Kidney capillary endothelial cell (primary cell): ENCODE data around the gene HOXD10.

Experiments
- DNase-seq: peaks from one replicate; pipeline ENCODE4 v3.0.0-alpha.2; 2018; ENCODE audit warnings: low spot score

Gene HOXD10

GRCh38 chr2:176123411-176124109 lies 7.0 kb downstream of the HOXD10 start:
- DNase-seq: no peak

GRCh38 chr2:176124110-176124946 lies 7.8 kb downstream of the HOXD10 start:
- no peak for DNase-seq

- DNase-seq: no peak
Observed at GRCh38 chr2:176124947-176125771, 8.6 kb downstream of the HOXD10 start.

GRCh38 chr2:176125772-176126054 lies 9.1 kb downstream of the HOXD10 start:
- DNase-seq: no peak

GRCh38 chr2:176126929-176127773 lies 10.6 kb downstream of the HOXD10 start:
- DNase-seq: peak; percentile 77

- no peak for DNase-seq
Observed at GRCh38 chr2:176127774-176128072, 11.1 kb downstream of the HOXD10 start.

GRCh38 chr2:176128172-176128981 lies 11.8 kb downstream of the HOXD10 start:
- DNase-seq: peak; percentile 33

- peak; percentile 81 for DNase-seq
Observed at GRCh38 chr2:176128982-176129796, 12.6 kb downstream of the HOXD10 start, which contains the start of gene HOXD8. HOXD8 (plus strand) TSS chr2:176129705; CDS start chr2:176130367, 662 bp downstream.

- DNase-seq: no peak
Observed at GRCh38 chr2:176129813-176130146, 13.2 kb downstream of the HOXD10 start.

- peak; percentile 55 for DNase-seq
Observed at GRCh38 chr2:176130147-176130956, 13.8 kb downstream of the HOXD10 start.

GRCh38 chr2:176130957-176131847 lies 14.6 kb downstream of the HOXD10 start:
- DNase-seq: no peak

GRCh38 chr2:176131848-176132158 lies 15.2 kb downstream of the HOXD10 start:
- DNase-seq: no peak

GRCh38 chr2:176132205-176133171 lies 15.9 kb downstream of the HOXD10 start:
- peak; percentile 68 for DNase-seq

GRCh38 chr2:176133389-176133788 lies 16.8 kb downstream of the HOXD10 start:
- DNase-seq: no peak

- DNase-seq: no peak
Observed at GRCh38 chr2:176134035-176134434, 17.5 kb downstream of the HOXD10 start.

- peak; percentile 33 for DNase-seq
Observed at GRCh38 chr2:176135035-176135440, 18.5 kb downstream of the HOXD10 start.
